Lung microvascular endothelial cell (primary cell): ENCODE data around the gene PROSER1. TPM values are rescaled to one million over a fixed set of nuclear protein-coding genes. Genes with fewer than 3 reads are reported as not detected.

Source experiments
- total RNA-seq: library from RNA; depleted of rRNA; stranded (reverse); fragments of >200 nt; gene quantifications from 2 replicates; pipeline ENCODE4 v1.2.1, GENCODE V29; 2014

The PROSER1 gene
- total RNA-seq, 1 donor from 2014 or later = 11.3 TPM

Other genes with a start within 250 kb of the PROSER1 start
- not detected in 2 replicates for gene STOML3, start 47.3 kb downstream of the PROSER1 start, total RNA-seq
- 5.9 and 10.1 TPM in 2 replicates for gene NHLRC3, start 367 bp upstream of the PROSER1 start, total RNA-seq